K562 (cell line): Measurements from ENCODE around the gene POLR1B. TPM values are rescaled to one million over a fixed set of nuclear protein-coding genes. Genes with fewer than 3 reads are reported as not detected.

ENCODE experiments used
- BHLHE40 ChIP-seq: IDR thresholded peaks from 2 replicates; pipeline ENCODE4 v1.6.1; 2011; ENCODE audit warnings: low read length, improper control_type of control experiment
- POLR2AphosphoS5 ChIP-seq: IDR thresholded peaks from 2 replicates; pipeline ENCODE4 v1.6.1; 2011; ENCODE audit warnings: mild to moderate bottlenecking, low read depth, low read length, moderate library complexity; ENCODE audit not compliant: control insufficient read depth, insufficient read depth
- RUNX1 ChIP-seq: sonication (generic); IDR thresholded peaks from 2 replicates; pipeline ENCODE4 v1.6.1; 2016; ENCODE audit warnings: antibody characterized with exemption, low read depth
- XRCC5 ChIP-seq: fragments of 200-400 bp; formaldehyde crosslinking; IDR thresholded peaks from 2 replicates; pipeline ENCODE4 v1.6.1; 2017; ENCODE audit warnings: low read depth, mild to moderate bottlenecking, low read length
- ZNF696 ChIP-seq: fragments of 250-450 bp; sonication (Bioruptor Pico); conservative IDR thresholded peaks from 2 replicates; pipeline ENCODE4 v1.4.0; 2020; ENCODE audit warnings: mild to moderate bottlenecking, moderate library complexity
- polyA plus RNA-seq, 8 experiments: library from polyadenylated mRNA; depleted of rRNA in 4 of 8; stranded (reverse) in 5 of 8; unstranded in 3 of 8; fragments of >200 nt; fragmentation: Nextera tagmentation in 2 of 8; fragmentation: Illumina TruSeq in 1 of 8; extraction: Ambion mirVana in 2 of 8; extraction: Trizol in 1 of 8; gene quantifications; 2 replicates each; pipeline versions ENCODE4 v1.2.1 to v1.2.3, GENCODE V29; 2011 to 2014; ENCODE audit warnings: inconsistent platforms in 1 of 8, missing spikeins in 1 of 8
- total RNA-seq, 7 experiments: library from RNA; depleted of rRNA in 6 of 7; stranded (reverse); fragments of >200 nt in 6 of 7; fragmentation: Illumina TruSeq in 2 of 7; extraction: Trizol in 2 of 7; gene quantifications; 2 replicates each; pipeline versions ENCODE4 v1.2.1 to v1.2.3, GENCODE V29; 2011 to 2021; ENCODE audit warnings: low replicate concordance in 1 of 7
- TF ChIP-seq, protein P1 (sequence below), 3 experiments: IDR thresholded peaks in 2 of 3; conservative IDR thresholded peaks in 1 of 3; 2 replicates each; pipeline ENCODE4 v1.5.1; 2011 to 2012; ENCODE audit warnings: low read length in 3 of 3, mild to moderate bottlenecking in 3 of 3, control low read depth in 2 of 3, improper control_type of control experiment in 1 of 3, inconsistent platforms in 1 of 3, low read depth in 1 of 3, mixed read lengths in 1 of 3, moderate library complexity in 1 of 3; ENCODE audit not compliant: insufficient read depth in 2 of 3
- TF ChIP-seq, protein P2 (sequence below): fragments of 250-450 bp; sonication (Bioruptor Pico); IDR thresholded peaks from 2 replicates; pipeline ENCODE4 v1.9.0; 2021; ENCODE audit warnings: mild to moderate bottlenecking
- TF ChIP-seq, protein P3 (sequence below): sonication (generic); formaldehyde crosslinking; IDR thresholded peaks from 2 replicates; pipeline ENCODE4 v1.8.0; 2022; ENCODE audit warnings: mild to moderate bottlenecking, missing genetic modification reagents
- TF ChIP-seq, protein P4 (sequence below): fragments of 450-650 bp; IDR thresholded peaks from 2 replicates; pipeline ENCODE4 v1.6.1; 2016; ENCODE audit warnings: low read depth
- TF ChIP-seq, protein P5 (sequence below): sonication (generic); formaldehyde crosslinking; IDR thresholded peaks from 2 replicates; pipeline ENCODE4 v1.8.0; 2022; ENCODE audit warnings: mild to moderate bottlenecking, missing genetic modification reagents
- TF ChIP-seq, protein P6 (sequence below): fragments of 450-650 bp; IDR thresholded peaks from 2 replicates; pipeline ENCODE4 v1.6.1; 2016; ENCODE audit warnings: antibody characterized with exemption

POLR1B gene
- total and polyA plus RNA-seq, 9 of the 15 experiments (the other 6 are each of a cell fraction or from before 2014, with no cell fraction given) = 19.8 to 55.1 (median 40.2) TPM

DNA sequence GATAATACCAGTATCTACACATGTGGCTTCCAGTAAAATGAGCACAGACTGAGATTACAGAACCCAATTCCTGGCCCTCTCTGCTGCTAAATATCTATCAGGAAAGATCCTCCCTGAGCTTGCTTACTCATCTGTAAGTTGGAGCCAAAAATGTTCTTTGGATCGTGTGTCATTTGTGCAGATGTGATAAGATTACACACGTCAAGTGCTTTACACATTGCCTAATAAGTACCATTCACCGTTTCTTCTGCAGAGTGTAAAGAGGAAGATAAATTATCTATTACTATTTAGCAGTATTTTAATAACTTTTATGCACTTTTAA lies 80.2 kb downstream of the POLR1B start (continued):
- TF ChIP-seq, protein P1, sequence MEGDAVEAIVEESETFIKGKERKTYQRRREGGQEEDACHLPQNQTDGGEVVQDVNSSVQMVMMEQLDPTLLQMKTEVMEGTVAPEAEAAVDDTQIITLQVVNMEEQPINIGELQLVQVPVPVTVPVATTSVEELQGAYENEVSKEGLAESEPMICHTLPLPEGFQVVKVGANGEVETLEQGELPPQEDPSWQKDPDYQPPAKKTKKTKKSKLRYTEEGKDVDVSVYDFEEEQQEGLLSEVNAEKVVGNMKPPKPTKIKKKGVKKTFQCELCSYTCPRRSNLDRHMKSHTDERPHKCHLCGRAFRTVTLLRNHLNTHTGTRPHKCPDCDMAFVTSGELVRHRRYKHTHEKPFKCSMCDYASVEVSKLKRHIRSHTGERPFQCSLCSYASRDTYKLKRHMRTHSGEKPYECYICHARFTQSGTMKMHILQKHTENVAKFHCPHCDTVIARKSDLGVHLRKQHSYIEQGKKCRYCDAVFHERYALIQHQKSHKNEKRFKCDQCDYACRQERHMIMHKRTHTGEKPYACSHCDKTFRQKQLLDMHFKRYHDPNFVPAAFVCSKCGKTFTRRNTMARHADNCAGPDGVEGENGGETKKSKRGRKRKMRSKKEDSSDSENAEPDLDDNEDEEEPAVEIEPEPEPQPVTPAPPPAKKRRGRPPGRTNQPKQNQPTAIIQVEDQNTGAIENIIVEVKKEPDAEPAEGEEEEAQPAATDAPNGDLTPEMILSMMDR (IDR thresholded peaks at IDR 0.05 in 2 of 3, conservative IDR thresholded peaks at IDR 0.05 in 1 of 3; ENCODE audit: insufficient read depth in 2 of 3, low read depth in 1 of 3, low read length in 3 of 3) = no peak
- TF ChIP-seq, protein P2, sequence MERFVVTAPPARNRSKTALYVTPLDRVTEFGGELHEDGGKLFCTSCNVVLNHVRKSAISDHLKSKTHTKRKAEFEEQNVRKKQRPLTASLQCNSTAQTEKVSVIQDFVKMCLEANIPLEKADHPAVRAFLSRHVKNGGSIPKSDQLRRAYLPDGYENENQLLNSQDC (CRISPR knock-in tag) = no peak
- TF ChIP-seq, protein P3, sequence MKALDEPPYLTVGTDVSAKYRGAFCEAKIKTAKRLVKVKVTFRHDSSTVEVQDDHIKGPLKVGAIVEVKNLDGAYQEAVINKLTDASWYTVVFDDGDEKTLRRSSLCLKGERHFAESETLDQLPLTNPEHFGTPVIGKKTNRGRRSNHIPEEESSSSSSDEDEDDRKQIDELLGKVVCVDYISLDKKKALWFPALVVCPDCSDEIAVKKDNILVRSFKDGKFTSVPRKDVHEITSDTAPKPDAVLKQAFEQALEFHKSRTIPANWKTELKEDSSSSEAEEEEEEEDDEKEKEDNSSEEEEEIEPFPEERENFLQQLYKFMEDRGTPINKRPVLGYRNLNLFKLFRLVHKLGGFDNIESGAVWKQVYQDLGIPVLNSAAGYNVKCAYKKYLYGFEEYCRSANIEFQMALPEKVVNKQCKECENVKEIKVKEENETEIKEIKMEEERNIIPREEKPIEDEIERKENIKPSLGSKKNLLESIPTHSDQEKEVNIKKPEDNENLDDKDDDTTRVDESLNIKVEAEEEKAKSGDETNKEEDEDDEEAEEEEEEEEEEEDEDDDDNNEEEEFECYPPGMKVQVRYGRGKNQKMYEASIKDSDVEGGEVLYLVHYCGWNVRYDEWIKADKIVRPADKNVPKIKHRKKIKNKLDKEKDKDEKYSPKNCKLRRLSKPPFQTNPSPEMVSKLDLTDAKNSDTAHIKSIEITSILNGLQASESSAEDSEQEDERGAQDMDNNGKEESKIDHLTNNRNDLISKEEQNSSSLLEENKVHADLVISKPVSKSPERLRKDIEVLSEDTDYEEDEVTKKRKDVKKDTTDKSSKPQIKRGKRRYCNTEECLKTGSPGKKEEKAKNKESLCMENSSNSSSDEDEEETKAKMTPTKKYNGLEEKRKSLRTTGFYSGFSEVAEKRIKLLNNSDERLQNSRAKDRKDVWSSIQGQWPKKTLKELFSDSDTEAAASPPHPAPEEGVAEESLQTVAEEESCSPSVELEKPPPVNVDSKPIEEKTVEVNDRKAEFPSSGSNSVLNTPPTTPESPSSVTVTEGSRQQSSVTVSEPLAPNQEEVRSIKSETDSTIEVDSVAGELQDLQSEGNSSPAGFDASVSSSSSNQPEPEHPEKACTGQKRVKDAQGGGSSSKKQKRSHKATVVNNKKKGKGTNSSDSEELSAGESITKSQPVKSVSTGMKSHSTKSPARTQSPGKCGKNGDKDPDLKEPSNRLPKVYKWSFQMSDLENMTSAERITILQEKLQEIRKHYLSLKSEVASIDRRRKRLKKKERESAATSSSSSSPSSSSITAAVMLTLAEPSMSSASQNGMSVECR (CRISPR knock-in tag) = no peak
- TF ChIP-seq POLR2AphosphoS5 (no peak), ZNF696 (no peak), BHLHE40 (no peak), XRCC5 (no peak), RUNX1 (no peak)
- TF ChIP-seq, protein P4, sequence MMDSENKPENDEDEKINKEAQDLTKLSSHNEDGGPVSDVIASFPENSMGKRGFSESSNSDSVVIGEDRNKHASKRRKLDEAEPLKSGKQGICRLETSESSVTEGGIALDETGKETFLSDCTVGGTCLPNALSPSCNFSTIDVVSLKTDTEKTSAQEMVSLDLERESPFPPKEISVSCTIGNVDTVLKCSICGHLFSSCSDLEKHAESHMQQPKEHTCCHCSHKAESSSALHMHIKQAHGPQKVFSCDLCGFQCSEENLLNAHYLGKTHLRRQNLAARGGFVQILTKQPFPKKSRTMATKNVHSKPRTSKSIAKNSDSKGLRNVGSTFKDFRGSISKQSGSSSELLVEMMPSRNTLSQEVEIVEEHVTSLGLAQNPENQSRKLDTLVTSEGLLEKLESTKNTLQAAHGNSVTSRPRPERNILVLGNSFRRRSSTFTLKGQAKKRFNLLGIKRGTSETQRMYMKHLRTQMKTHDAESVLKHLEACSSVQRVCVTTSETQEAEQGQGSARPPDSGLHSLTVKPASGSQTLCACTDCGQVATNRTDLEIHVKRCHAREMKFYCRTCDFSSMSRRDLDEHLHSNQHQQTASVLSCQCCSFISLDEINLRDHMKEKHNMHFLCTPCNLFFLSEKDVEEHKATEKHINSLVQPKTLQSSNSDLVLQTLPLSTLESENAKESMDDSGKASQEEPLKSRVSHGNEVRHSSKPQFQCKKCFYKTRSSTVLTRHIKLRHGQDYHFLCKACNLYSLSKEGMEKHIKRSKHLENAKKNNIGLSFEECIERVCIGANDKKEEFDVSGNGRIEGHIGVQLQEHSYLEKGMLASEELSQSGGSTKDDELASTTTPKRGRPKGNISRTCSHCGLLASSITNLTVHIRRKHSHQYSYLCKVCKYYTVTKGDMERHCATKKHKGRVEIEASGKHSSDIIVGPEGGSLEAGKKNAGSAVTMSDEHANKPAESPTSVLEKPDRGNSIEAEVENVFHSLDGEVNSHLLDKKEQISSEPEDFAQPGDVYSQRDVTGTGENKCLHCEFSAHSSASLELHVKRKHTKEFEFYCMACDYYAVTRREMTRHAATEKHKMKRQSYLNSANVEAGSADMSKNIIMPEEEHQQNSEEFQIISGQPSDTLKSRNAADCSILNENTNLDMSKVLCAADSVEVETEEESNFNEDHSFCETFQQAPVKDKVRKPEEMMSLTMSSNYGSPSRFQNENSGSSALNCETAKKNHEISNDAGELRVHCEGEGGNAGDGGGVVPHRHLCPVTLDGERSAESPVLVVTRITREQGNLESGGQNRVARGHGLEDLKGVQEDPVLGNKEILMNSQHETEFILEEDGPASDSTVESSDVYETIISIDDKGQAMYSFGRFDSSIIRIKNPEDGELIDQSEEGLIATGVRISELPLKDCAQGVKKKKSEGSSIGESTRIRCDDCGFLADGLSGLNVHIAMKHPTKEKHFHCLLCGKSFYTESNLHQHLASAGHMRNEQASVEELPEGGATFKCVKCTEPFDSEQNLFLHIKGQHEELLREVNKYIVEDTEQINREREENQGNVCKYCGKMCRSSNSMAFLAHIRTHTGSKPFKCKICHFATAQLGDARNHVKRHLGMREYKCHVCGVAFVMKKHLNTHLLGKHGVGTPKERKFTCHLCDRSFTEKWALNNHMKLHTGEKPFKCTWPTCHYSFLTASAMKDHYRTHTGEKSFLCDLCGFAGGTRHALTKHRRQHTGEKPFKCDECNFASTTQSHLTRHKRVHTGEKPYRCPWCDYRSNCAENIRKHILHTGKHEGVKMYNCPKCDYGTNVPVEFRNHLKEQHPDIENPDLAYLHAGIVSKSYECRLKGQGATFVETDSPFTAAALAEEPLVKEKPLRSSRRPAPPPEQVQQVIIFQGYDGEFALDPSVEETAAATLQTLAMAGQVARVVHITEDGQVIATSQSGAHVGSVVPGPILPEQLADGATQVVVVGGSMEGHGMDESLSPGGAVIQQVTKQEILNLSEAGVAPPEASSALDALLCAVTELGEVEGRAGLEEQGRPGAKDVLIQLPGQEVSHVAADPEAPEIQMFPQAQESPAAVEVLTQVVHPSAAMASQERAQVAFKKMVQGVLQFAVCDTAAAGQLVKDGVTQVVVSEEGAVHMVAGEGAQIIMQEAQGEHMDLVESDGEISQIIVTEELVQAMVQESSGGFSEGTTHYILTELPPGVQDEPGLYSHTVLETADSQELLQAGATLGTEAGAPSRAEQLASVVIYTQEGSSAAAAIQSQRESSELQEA = no peak
- TF ChIP-seq, protein P5, sequence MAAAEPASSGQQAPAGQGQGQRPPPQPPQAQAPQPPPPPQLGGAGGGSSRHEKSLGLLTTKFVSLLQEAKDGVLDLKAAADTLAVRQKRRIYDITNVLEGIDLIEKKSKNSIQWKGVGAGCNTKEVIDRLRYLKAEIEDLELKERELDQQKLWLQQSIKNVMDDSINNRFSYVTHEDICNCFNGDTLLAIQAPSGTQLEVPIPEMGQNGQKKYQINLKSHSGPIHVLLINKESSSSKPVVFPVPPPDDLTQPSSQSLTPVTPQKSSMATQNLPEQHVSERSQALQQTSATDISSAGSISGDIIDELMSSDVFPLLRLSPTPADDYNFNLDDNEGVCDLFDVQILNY (CRISPR knock-in tag) = no peak
- TF ChIP-seq, protein P6, sequence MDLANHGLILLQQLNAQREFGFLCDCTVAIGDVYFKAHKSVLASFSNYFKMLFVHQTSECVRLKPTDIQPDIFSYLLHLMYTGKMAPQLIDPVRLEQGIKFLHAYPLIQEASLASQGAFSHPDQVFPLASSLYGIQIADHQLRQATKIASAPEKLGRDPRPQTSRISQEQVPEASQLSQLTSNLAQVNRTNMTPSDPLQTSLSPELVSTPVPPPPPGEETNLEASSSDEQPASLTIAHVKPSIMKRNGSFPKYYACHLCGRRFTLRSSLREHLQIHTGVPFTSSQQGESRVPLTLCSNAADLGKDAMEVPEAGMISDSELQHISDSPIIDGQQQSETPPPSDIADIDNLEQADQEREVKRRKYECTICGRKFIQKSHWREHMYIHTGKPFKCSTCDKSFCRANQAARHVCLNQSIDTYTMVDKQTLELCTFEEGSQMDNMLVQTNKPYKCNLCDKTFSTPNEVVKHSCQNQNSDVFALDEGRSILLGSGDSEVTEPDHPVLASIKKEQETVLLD = no peak
